Choroid plexus epithelial cell (primary cell): ENCODE results near the gene TLR3.

Experiments used
- DNase-seq: peaks from one replicate; pipeline ENCODE4 v3.0.0-alpha.2; 2010; ENCODE audit warnings: low read depth
- H3K4me3 ChIP-seq: 2 replicates; pipeline ENCODE4 v1.5.1; 2011; ENCODE audit warnings: low read depth, mild to moderate bottlenecking, control low read depth, low read length, moderate library complexity
- CTCF ChIP-seq: conservative IDR thresholded peaks from 2 replicates; pipeline ENCODE4 v1.5.1; 2011; ENCODE audit warnings: low read depth, mild to moderate bottlenecking, control low read depth, inconsistent platforms, low read length, moderate library complexity

Gene TLR3

GRCh38 chr4:186051096-186051495 lies 17.9 kb upstream of the TLR3 start:
- no peak for TF ChIP-seq CTCF
- no peak overlapping the region for H3K4me3 ChIP-seq
- no peak for DNase-seq

GRCh38 chr4:186058253-186058979 lies 10.5 kb upstream of the TLR3 start:
- no peak for DNase-seq
- no peak for TF ChIP-seq CTCF
- H3K4me3 ChIP-seq: no peak overlapping the region

- DNase-seq: no peak
- TF ChIP-seq CTCF: no peak
These were observed 10.0 kb upstream of the TLR3 start for GRCh38 chr4:186058980-186059316.

DNA sequence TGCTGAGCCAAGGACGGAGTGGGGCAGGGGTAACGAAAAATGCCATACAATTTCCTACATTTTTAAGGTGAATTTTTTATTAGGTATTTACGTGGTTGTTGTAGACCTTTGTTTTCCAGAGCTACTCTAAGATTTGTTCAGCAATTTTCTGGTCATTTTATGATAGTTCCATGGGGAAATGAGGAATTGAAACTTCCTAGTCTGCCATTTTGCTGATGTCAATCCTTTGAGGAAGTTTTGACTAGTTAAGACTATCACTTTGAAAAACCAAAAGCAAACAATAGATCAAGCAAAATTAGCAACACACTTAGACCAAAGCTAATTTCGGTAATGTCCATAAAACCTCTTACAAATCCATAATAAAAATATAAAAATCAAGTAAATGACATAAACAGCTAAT lies 7.0 kb upstream of the TLR3 start:
- H3K4me3 ChIP-seq: no peak overlapping the region
- DNase-seq: no peak
- TF ChIP-seq CTCF: no peak

More at GRCh38 chr4:186058980-186059316, 10.0 kb upstream of the TLR3 start:
- no peak overlapping the region for H3K4me3 ChIP-seq

DNA sequence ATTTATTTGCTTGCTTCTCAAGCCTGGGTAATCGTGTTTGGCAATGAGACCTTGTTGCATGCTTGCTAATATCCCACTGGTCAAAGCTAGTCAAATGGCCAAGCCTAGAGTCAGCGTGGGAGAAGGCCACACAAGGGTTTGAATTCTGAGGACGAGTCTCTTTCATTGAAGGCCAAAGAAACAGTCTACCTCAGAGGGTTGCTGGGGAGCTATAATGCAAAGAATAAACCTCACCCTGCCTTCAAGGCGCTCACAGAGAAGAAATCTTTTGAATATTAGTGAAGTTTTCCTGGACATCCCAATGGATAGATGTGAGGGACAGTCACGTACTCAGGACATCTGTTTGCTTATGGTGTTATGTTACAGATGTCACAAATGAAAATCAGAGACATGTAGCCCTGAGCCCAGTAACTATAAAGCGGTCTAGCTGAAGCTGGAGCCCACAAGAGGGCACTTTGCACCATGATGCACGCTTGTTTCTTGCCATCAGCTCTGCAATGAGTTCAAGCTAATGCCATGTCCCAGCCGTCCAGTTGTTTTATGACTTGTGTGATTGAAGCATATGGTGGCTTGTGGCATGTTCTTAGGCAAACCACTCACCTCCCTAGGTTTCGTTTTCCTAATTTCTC lies 1.1 kb upstream of the TLR3 start:
- TF ChIP-seq CTCF: peak; percentile 77
- peak overlapping the region; percentile 65 for H3K4me3 ChIP-seq

GRCh38 chr4:186069729-186070128 lies 773 bp downstream of the TLR3 start:
- TF ChIP-seq CTCF: no peak
- H3K4me3 ChIP-seq: peak overlapping the region; percentile 65
- no peak for DNase-seq

More for the DNA sequence above, 1.1 kb upstream of the TLR3 start:
- DNase-seq: peak; percentile 75

DNA sequence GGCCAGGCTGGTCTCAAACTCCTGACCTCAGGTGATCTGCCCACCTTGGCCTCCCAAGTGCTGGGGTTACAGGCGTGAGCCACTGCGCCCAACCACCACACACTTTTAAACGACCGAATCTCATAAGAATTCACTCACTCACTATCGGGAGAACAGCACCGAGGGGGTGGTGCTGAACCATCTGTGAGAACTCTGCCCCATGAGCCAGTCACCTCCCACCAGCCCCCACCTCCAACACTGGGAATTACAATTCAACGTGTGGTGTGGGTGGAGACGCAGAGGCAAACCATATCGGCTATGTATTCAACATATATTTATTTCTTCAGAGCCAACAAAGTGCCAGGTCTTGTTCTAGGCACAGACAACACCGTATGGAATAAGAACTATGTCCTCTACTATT lies 3.6 kb downstream of the TLR3 start:
- no peak overlapping the region for H3K4me3 ChIP-seq
- no peak for TF ChIP-seq CTCF
- DNase-seq: no peak
